ENCODE results near the gene SPAAR. TPM values are rescaled to one million over a fixed set of nuclear protein-coding genes. Genes with fewer than 3 reads are reported as not detected.

The SPAAR gene
- total RNA-seq, 1 donor from 2014 or later = 0.29 TPM

GRCh38 chr9:35914301-35914807 lies 5.1 kb downstream of the SPAAR start:
- no peak overlapping the region for H3K4me3 ChIP-seq (ENCODE audit: low read depth, low read length)
- no peak for TF ChIP-seq CTCF (conservative IDR thresholded peaks at IDR 0.05; ENCODE audit: low read depth, low read length)
- no peak for DNase-seq (ENCODE audit: low read depth)

GRCh38 chr9:35915681-35916294 lies 6.5 kb downstream of the SPAAR start:
- no peak for DNase-seq (ENCODE audit: low read depth)

GRCh38 chr9:35917261-35917660 lies 8.0 kb downstream of the SPAAR start:
- no peak overlapping the region for H3K4me3 ChIP-seq (ENCODE audit: low read depth, low read length)
- no peak for TF ChIP-seq CTCF (conservative IDR thresholded peaks at IDR 0.05; ENCODE audit: low read depth, low read length)
- no peak for DNase-seq (ENCODE audit: low read depth)

More at GRCh38 chr9:35915681-35916294, 6.5 kb downstream of the SPAAR start:
- no peak overlapping the region for H3K4me3 ChIP-seq (ENCODE audit: low read depth, low read length)
- no peak for TF ChIP-seq CTCF (conservative IDR thresholded peaks at IDR 0.05; ENCODE audit: low read depth, low read length)

- no peak overlapping the region for H3K4me3 ChIP-seq (ENCODE audit: low read depth, low read length)
- DNase-seq (ENCODE audit: low read depth) = no peak
- no peak for TF ChIP-seq CTCF (conservative IDR thresholded peaks at IDR 0.05; ENCODE audit: low read depth, low read length)
Observed at GRCh38 chr9:35918780-35919179, 9.5 kb downstream of the SPAAR start.

GRCh38 chr9:35919212-35920008 lies 10.1 kb downstream of the SPAAR start:
- DNase-seq (ENCODE audit: low read depth) = no peak
- no peak for TF ChIP-seq CTCF (conservative IDR thresholded peaks at IDR 0.05; ENCODE audit: low read depth, low read length)
- no peak overlapping the region for H3K4me3 ChIP-seq (ENCODE audit: low read depth, low read length)

GRCh38 chr9:35920051-35920620 lies 10.8 kb downstream of the SPAAR start:
- no peak for DNase-seq (ENCODE audit: low read depth)
- H3K4me3 ChIP-seq (ENCODE audit: low read depth, low read length) = no peak overlapping the region
- TF ChIP-seq CTCF (conservative IDR thresholded peaks at IDR 0.05; ENCODE audit: low read depth, low read length) = no peak

Data from epithelial cell of proximal tubule (primary cell).